ENCODE measurements around the gene DMRT1. TPM values are rescaled to one million over a fixed set of nuclear protein-coding genes. Genes with fewer than 3 reads are reported as not detected.

The DMRT1 gene

Small RNA genes within 50 kb of the gene (small RNA-seq; reads per million reads assigned to genes)
- gene RNU6-1073P (ENCODE audit: low read depth) = not detected
